Measurements from ENCODE around the gene LY6G6D.

DNA sequence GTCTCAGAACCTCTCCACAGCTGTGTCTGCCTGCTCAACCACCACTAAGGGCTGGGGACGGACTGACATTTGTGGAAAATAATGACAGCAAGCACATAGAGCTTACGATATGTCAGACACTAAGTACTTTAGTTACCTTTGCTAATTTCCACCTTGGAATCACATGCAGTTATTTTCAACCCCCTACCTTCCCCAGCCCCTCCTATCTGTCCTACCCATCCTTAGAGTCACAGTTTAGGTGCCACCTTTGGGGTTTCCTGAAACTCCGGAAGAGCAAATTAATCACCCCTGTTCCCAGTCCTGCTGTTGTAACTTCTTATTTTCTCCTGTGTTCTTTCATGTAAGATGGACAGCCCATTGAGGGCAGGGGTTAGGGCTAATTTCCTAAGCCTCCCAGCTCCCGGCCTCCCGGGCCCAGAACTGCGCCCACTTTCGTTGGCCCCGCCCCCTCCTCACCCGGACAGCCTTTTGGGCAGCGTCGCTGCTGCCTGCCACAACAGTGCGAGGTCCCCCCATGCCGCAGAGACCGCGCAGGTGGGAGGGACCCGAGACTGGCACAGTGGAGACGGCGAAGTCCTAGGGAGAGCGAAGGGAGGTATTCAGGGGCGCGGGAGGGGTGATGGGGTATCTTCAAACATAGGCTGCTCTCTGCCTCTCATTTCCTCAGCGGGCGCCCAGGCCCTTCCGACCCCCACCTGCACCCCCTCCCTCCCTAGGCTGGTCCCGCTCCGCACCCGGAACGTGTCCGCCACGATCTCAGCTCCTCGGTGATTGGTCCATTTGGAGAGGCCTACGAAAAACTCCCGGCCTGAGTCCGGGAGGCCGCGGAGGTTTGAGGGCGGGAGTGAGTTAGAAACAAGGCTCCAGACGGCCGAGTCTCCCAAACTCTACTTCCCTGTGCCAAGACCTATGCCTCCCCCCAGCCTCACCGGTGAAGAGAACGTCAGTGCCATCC, 12.8 kb downstream of the LY6G6D start:
- TF ChIP-seq, protein P1, sequence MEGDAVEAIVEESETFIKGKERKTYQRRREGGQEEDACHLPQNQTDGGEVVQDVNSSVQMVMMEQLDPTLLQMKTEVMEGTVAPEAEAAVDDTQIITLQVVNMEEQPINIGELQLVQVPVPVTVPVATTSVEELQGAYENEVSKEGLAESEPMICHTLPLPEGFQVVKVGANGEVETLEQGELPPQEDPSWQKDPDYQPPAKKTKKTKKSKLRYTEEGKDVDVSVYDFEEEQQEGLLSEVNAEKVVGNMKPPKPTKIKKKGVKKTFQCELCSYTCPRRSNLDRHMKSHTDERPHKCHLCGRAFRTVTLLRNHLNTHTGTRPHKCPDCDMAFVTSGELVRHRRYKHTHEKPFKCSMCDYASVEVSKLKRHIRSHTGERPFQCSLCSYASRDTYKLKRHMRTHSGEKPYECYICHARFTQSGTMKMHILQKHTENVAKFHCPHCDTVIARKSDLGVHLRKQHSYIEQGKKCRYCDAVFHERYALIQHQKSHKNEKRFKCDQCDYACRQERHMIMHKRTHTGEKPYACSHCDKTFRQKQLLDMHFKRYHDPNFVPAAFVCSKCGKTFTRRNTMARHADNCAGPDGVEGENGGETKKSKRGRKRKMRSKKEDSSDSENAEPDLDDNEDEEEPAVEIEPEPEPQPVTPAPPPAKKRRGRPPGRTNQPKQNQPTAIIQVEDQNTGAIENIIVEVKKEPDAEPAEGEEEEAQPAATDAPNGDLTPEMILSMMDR (IDR thresholded peaks at IDR 0.05) = no peak
- TF ChIP-seq POLR2A (IDR thresholded peaks at IDR 0.05) = no peak
